HepG2 (cell line): ENCODE measurements around the gene TNPO3. TPM values are rescaled to one million over a fixed set of nuclear protein-coding genes. Genes with fewer than 3 reads are reported as not detected.

Experiments
- ATAC-seq: fragments of 200-7000 bp; cut with Tn5 transposase; 3 replicates; pipeline ENCODE4 v1.9.1; 2020; ENCODE audit warnings: mild to moderate bottlenecking, moderate library complexity
- BruUV-seq: library from RNA; stranded (reverse); fragments of 400-500 nt; replicated peaks from 2 replicates; lab custom pipeline; 2021; lab: Mats Ljungman, UMichigan
- CTCF ChIA-PET: fragments of 300-600 bp; formaldehyde crosslinking; extraction: SDS; loops from one replicate; lab custom pipeline; 2021; ENCODE audit warnings: low total read pairs, inconsistent platforms, low intra/inter-chr PET ratio; lab: Yijun Ruan, JAX
- POLR2A ChIA-PET: fragments of 350-600 bp; sonication (Branson Sonifier 250); formaldehyde crosslinking; loops from one replicate; lab custom pipeline; 2020; ENCODE audit warnings: antibody characterized with exemption, inconsistent platforms; lab: Yijun Ruan, JAX
- DNase-seq: peaks from one replicate; pipeline ENCODE4 v3.0.0-alpha.2; 2015; ENCODE audit warnings: low spot score
- FAIRE-seq: peaks from 3 replicates; lab custom pipeline; 2011; peaks lifted over from hg19 to GRCh38; lab: Jason Lieb, UNC
- H2AFZ ChIP-seq: one replicate; pipeline ENCODE4 v1.6.1; 2011; ENCODE audit warnings: low read length, inconsistent platforms
- H3K27ac ChIP-seq: fragments of 300-600 bp; 3 replicates; pipeline ENCODE4 v1.8.0; 2011; ENCODE audit warnings: mixed run types, mild to moderate bottlenecking, mixed read lengths, low read length, inconsistent platforms; ENCODE audit not compliant: insufficient read depth; ENCODE audit errors: extremely low read length
- H3K27me3 ChIP-seq, 2 experiments: fragments of 200-600 bp in 1 of 2; 2 replicates in 1 of 2; 3 replicates in 1 of 2; pipeline versions ENCODE4 v1.6.0 to v1.8.0; 2011; ENCODE audit warnings: low read length in 2 of 2, mild to moderate bottlenecking in 2 of 2, moderate library complexity in 2 of 2, inconsistent platforms in 1 of 2; ENCODE audit not compliant: insufficient read depth in 2 of 2, control insufficient read depth in 1 of 2
- H3K36me3 ChIP-seq, 2 experiments: fragments of 200-600 bp in 1 of 2; replicated peaks in 1 of 2; 2 replicates in 1 of 2; 3 replicates in 1 of 2; pipeline versions ENCODE4 v1.5.1 to v1.8.0; 2011; ENCODE audit warnings: low read length in 2 of 2, inconsistent platforms in 1 of 2; ENCODE audit not compliant: insufficient read depth in 2 of 2, control insufficient read depth in 1 of 2
- H3K4me1 ChIP-seq: 2 replicates; pipeline ENCODE4 v1.5.1; 2012; ENCODE audit warnings: low read length, inconsistent platforms; ENCODE audit not compliant: insufficient read depth
- H3K4me2 ChIP-seq: 2 replicates; pipeline ENCODE4 v1.6.0; 2011; ENCODE audit warnings: low read depth, low read length, inconsistent platforms
- H3K4me3 ChIP-seq, 3 experiments: fragments of 200-600 bp in 1 of 3; sonication (generic), shearing (Covaris generic) in 1 of 3; replicated peaks in 1 of 3; 2 replicates each; pipeline ENCODE4 v1.5.1; 2011 to 2016; ENCODE audit warnings: low read length in 3 of 3, inconsistent platforms in 2 of 3, low read depth in 2 of 3, mild to moderate bottlenecking in 2 of 3, control low read depth in 1 of 3, mixed read lengths in 1 of 3; ENCODE audit not compliant: insufficient read depth in 1 of 3
- H3K79me2 ChIP-seq: one replicate; pipeline ENCODE4 v1.6.1; 2011; ENCODE audit warnings: low read length, inconsistent platforms; ENCODE audit not compliant: insufficient read depth
- H3K9ac ChIP-seq: 2 replicates; pipeline ENCODE4 v1.6.0; 2011; ENCODE audit warnings: mild to moderate bottlenecking, low read depth, low read length, inconsistent platforms; ENCODE audit not compliant: insufficient read depth
- H3K9me3 ChIP-seq: 2 replicates; pipeline ENCODE4 v1.5.1; 2012; ENCODE audit warnings: mild to moderate bottlenecking, low read length
- H4K20me1 ChIP-seq: 2 replicates; pipeline ENCODE4 v1.6.0; 2011; ENCODE audit warnings: inconsistent platforms, mild to moderate bottlenecking, low read length, moderate library complexity; ENCODE audit not compliant: insufficient read depth
- BRCA1 ChIP-seq: sonication (generic); formaldehyde crosslinking; IDR thresholded peaks from 2 replicates; pipeline ENCODE4 v1.4.0; 2020; ENCODE audit warnings: missing genetic modification reagents
- RNF219 ChIP-seq: sonication (generic); formaldehyde crosslinking; IDR thresholded peaks from 2 replicates; pipeline ENCODE4 v1.5.0; 2020; ENCODE audit warnings: mild to moderate bottlenecking, missing genetic modification reagents
- SRSF4 ChIP-seq: fragments of 200-400 bp; formaldehyde crosslinking; IDR thresholded peaks from one replicate; pipeline ENCODE4 v1.6.1; 2018; ENCODE audit warnings: mild to moderate bottlenecking, low read depth, low read length, moderate library complexity; ENCODE audit not compliant: poor library complexity, severe bottlenecking
- TFDP1 ChIP-seq: IDR thresholded peaks from 2 replicates; pipeline ENCODE4 v1.6.1; 2016; ENCODE audit warnings: missing compliant biosample characterization, missing genetic modification reagents, borderline replicate concordance
- TRIM24 ChIP-seq: sonication (generic); formaldehyde crosslinking; IDR thresholded peaks from 2 replicates; pipeline ENCODE4 v1.8.0; 2022; ENCODE audit warnings: mild to moderate bottlenecking, missing genetic modification reagents
- ZNF331 ChIP-seq: sonication (generic); formaldehyde crosslinking; IDR thresholded peaks from 2 replicates; pipeline ENCODE4 v1.4.0; 2020; ENCODE audit warnings: missing genetic modification reagents
- ZNF768 ChIP-seq: sonication (generic); formaldehyde crosslinking; IDR thresholded peaks from 2 replicates; pipeline ENCODE4 v1.4.0; 2020; ENCODE audit warnings: missing genetic modification reagents
- WGBS: methylation state at CpG from one replicate; pipeline ENCODE4 v1.1.6; 2017; ENCODE audit warnings: low lambda C conversion rate; 5-methylcytosine and 5-hydroxymethylcytosine counted together
- in situ Hi-C: cut with HindIII; loops from 2 replicates; pipeline ENCODE4 v1.10.0; 2017; ENCODE audit warnings: low pct_unique_long_range_greater_than_20kb; ENCODE audit not compliant: extremely low pct_ligation_motif_present
- intact Hi-C: fragments of 100-400 bp; cut with micrococcal nuclease; formaldehyde crosslinking; loops from one replicate; pipeline ENCODE4 v1.10.0; 2022; ENCODE audit not compliant: unreplicated experiment
- polyA plus RNA-seq, 8 experiments: library from polyadenylated mRNA; depleted of rRNA in 3 of 8; stranded (reverse) in 7 of 8; unstranded in 1 of 8; fragments of >200 nt; fragmentation: Illumina TruSeq in 4 of 8; extraction: Trizol in 4 of 8; gene quantifications; 2 replicates each; pipeline versions ENCODE4 v1.2.1 to v1.2.3, GENCODE V29; 2011 to 2016; ENCODE audit warnings: low read depth in 4 of 8, missing spikeins in 1 of 8, mixed read lengths in 1 of 8; ENCODE audit not compliant: insufficient read depth in 1 of 8
- total RNA-seq, 5 experiments: library from RNA; depleted of rRNA; stranded (reverse); fragments of >200 nt; fragmentation: Illumina TruSeq; extraction: Trizol; gene quantifications; 2 replicates each; pipeline ENCODE4 v1.2.3, GENCODE V29; 2016; ENCODE audit warnings: low read depth in 1 of 5

Gene TNPO3
- total and polyA plus RNA-seq, 2 of the 13 experiments (the other 11 are each of a cell fraction or from before 2014, with no cell fraction given), result 23.8 to 44.6 TPM

GRCh38 chr7:128945668-128946366 is 109.1 kb downstream of the TNPO3 start:
- FAIRE-seq (no peak), DNase-seq (no peak), ATAC-seq (peak; percentile 3; the same call in 2 of the 3 replicates)
- BruUV-seq, result no TSS peak
- TF ChIP-seq ZNF768 (CRISPR knock-in tag) (no peak), SRSF4 (no peak), RNF219 (CRISPR knock-in tag) (no peak), TFDP1 (CRISPR knock-in tag) (no peak), ZNF331 (CRISPR knock-in tag) (no peak), TRIM24 (CRISPR knock-in tag) (no peak), BRCA1 (no peak)
- H2AFZ ChIP-seq, result no peak overlapping the region
- intact Hi-C loops (no loop called here), in situ Hi-C loops (loop anchor here (5.0 kb wide), 1 partner anchor 39 kb away; no protein-coding TSS in a partner anchor)
- H3K36me3 ChIP-seq, result no peaks in the 10 kb centered on the region
- WGBS, result 87% methylated on average over 15 of the region's 21 CpGs
- H3K79me2 ChIP-seq, result no peaks in the 10 kb centered on the region
- H3K9ac ChIP-seq, result no peak overlapping the region
- CTCF ChIA-PET, result no interaction called here
- H4K20me1 ChIP-seq, result no peaks in the 10 kb centered on the region
- H3K4me2 ChIP-seq, result no peak overlapping the region
- H3K27ac ChIP-seq, result no peak overlapping the region
- POLR2A ChIA-PET, result no interaction called here
- no peaks in the 10 kb centered on the region for H3K9me3 ChIP-seq
- no peak overlapping the region for H3K4me3 ChIP-seq
- peaks cover 5% of the 10 kb centered on the region for H3K4me1 ChIP-seq
- H3K27me3 ChIP-seq, result no peaks in the 10 kb centered on the region; a peak in 1 of 5 replicates
